Natural killer cell treated with Interleukin-12 subunit alpha and Interleukin-12 subunit beta and Interleukin-15 and Interleukin-18, amount 100 ng/mL, for 72 hours (primary cell): ENCODE results near the gene S100A1. TPM values are rescaled to one million over a fixed set of nuclear protein-coding genes. Genes with fewer than 3 reads are reported as not detected.

Experiments
- ATAC-seq, 2 donors: fragments of 150-1000 bp; cut with Tn5 transposase in 1 of 2; sonication (Bioruptor Pico), chemical (Tn5 transposase) in 1 of 2; 2 replicates each; pipeline ENCODE4 v1.10.0; 2021
- DNase-seq: peaks from one replicate; pipeline ENCODE4 v3.0.0; 2022; ENCODE audit warnings: low spot score
- H3K27ac Mint-ChIP-seq, 2 donors: 1 replicate in 1 of 2; 2 replicates in 1 of 2; pipeline ENCODE4 v1.8.0; 2022; ENCODE audit warnings: mixed read lengths in 2 of 2, mild to moderate bottlenecking in 1 of 2, moderate library complexity in 1 of 2
- H3K27me3 Mint-ChIP-seq, 2 donors: 1 replicate in 1 of 2; 2 replicates in 1 of 2; pipeline ENCODE4 v1.8.0; 2022; ENCODE audit warnings: mixed read lengths in 2 of 2
- H3K36me3 Mint-ChIP-seq: one replicate; pipeline ENCODE4 v1.8.0; 2022; ENCODE audit warnings: mixed read lengths
- H3K4me1 Mint-ChIP-seq, 2 donors: 1 replicate in 1 of 2; 2 replicates in 1 of 2; pipeline ENCODE4 v1.8.0; 2022; ENCODE audit warnings: low read depth in 2 of 2, mixed read lengths in 2 of 2, mild to moderate bottlenecking in 1 of 2
- H3K4me3 Mint-ChIP-seq: one replicate; pipeline ENCODE4 v1.8.0; 2022; ENCODE audit warnings: mixed read lengths
- H3K9me3 Mint-ChIP-seq: 2 replicates; pipeline ENCODE4 v1.8.0; 2022; ENCODE audit warnings: mixed read lengths
- total RNA-seq, 2 donors: library from RNA; stranded (reverse); gene quantifications; one replicate each; pipeline ENCODE4 v1.2.3, GENCODE V29; 2022

Gene S100A1
- total RNA-seq, 2 donors from 2014 or later: not detected

DNA sequence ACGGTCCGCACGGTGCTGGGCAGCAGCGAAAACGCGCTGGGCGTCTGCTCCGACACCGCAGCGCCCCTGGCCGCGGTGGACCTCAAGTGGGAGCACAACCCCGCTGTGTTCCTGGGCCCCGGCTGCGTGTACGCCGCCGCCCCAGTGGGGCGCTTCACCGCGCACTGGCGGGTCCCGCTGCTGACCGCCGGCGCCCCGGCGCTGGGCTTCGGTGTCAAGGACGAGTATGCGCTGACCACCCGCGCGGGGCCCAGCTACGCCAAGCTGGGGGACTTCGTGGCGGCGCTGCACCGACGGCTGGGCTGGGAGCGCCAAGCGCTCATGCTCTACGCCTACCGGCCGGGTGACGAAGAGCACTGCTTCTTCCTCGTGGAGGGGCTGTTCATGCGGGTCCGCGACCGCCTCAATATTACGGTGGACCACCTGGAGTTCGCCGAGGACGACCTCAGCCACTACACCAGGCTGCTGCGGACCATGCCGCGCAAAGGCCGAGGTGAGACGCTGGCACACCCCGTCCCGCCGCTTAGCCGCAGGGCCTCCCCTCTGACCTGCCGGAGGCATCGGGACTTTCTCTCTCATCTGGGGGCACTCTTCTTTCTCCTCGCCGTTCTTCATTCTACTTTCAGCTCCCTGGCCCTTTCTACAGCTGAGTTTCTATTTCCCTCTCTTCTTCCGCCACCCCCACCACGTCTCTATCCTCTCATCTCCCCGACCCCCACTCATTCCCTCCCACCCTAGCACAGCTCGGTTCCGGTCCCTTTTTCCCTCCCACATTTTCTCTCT, 51.3 kb downstream of the S100A1 start:
- no peak overlapping the region for H3K27ac Mint-ChIP-seq

DNA sequence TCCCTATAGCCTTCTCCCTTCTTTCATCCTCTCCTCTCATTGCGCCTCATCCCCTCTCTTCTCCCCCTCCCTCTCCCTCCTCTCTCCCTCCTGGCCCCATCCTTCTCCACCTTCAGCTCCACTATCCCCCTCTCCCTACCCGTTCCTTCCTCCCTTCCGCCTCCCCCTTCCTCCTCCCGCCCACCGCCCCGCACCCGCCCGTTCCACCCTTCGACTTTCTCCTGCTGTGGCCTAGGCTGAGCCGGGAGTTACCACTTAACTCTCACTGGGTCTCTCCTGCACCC, 51.8 kb downstream of the S100A1 start:
- peak overlapping the region; percentile 85 for H3K4me3 Mint-ChIP-seq
- ATAC-seq (no peak), DNase-seq (peak; percentile 15)
- H3K36me3 Mint-ChIP-seq: no peaks in the 10 kb centered on the region
- H3K27ac Mint-ChIP-seq: no peak overlapping the region
- peaks cover 21 to 22% of the 10 kb centered on the region in 2 donors for H3K4me1 Mint-ChIP-seq
- H3K27me3 Mint-ChIP-seq: peaks cover 54 to 55% of the 10 kb centered on the region in 2 donors
- H3K9me3 Mint-ChIP-seq: no peaks in the 10 kb centered on the region

More for the DNA sequence above, 51.3 kb downstream of the S100A1 start:
- Mint-ChIP-seq H3K36me3 (no peaks in the 10 kb centered on the region), H3K4me3 (peak overlapping the region; percentile 85), H3K9me3 (no peaks in the 10 kb centered on the region), H3K4me1 (peaks cover 21 to 22% of the 10 kb centered on the region in 2 donors), H3K27me3 (peaks cover 54 to 55% of the 10 kb centered on the region in 2 donors)
- ATAC-seq: peak; percentile 48 to 53
- peak; percentile 6 for DNase-seq

Other genes starting within 250 kb of the S100A1 start
- gene S100A8, start 237.4 kb upstream of the S100A1 start, total RNA-seq: 1 to 10 TPM in 1 of 2 donors, not detected in 1; 1.8 TPM
- gene S100A7A, start 211.9 kb upstream of the S100A1 start, total RNA-seq: not detected
- not detected for gene S100A7, start 167.8 kb upstream of the S100A1 start, total RNA-seq
- gene S100A6, start 92.4 kb upstream of the S100A1 start, total RNA-seq: 100 to 1,000 TPM in 1 of 2 donors, 10 to 100 TPM in 1; 90.9 to 106 TPM
- not detected for gene S100A5, start 87.5 kb upstream of the S100A1 start, total RNA-seq
- 100 to 1,000 TPM in 1 of 2 donors, 10 to 100 TPM in 1; 85.4 to 124 TPM for gene S100A4, start 82.6 kb upstream of the S100A1 start, total RNA-seq
- not detected for gene S100A3, start 79.2 kb upstream of the S100A1 start, total RNA-seq
- under 1 TPM in 1 of 2 donors, not detected in 1; 0.48 TPM for gene S100A2, start 62.6 kb upstream of the S100A1 start, total RNA-seq
- gene S100A16, start 15.3 kb upstream of the S100A1 start, total RNA-seq: not detected
- not detected for gene S100A14, start 12.1 kb upstream of the S100A1 start, total RNA-seq
- 10 to 100 TPM in 1 of 2 donors, 1 to 10 TPM in 1; 5.0 to 10.3 TPM for gene S100A13, start 929 bp upstream of the S100A1 start, total RNA-seq
- gene CHTOP, start 5.6 kb downstream of the S100A1 start, total RNA-seq: 10 to 100 TPM; 82.1 to 96.8 TPM
- gene SNAPIN, start 30.3 kb downstream of the S100A1 start, total RNA-seq: 10 to 100 TPM; 23.9 to 42.5 TPM
- 100 to 1,000 TPM; 198 to 210 TPM for gene ILF2, start 42.6 kb downstream of the S100A1 start, total RNA-seq
- not detected for gene NPR1, start 50.3 kb downstream of the S100A1 start, total RNA-seq
- gene INTS3, start 99.6 kb downstream of the S100A1 start, total RNA-seq: 10 to 100 TPM; 42.1 to 62.0 TPM
- 10 to 100 TPM; 33.6 to 69.9 TPM for gene SLC27A3, start 147.0 kb downstream of the S100A1 start, total RNA-seq